ENCODE data around the gene SLC5A11.
A peak's percentile ranks its signal among the peaks of the same experiment; 100 is the strongest.
"Not testable (repeated sequence)": the region's sequence is repeated elsewhere in the genome, so short reads cannot be mapped to it uniquely, and the experiment has no call there.

Gene SLC5A11, protein sequence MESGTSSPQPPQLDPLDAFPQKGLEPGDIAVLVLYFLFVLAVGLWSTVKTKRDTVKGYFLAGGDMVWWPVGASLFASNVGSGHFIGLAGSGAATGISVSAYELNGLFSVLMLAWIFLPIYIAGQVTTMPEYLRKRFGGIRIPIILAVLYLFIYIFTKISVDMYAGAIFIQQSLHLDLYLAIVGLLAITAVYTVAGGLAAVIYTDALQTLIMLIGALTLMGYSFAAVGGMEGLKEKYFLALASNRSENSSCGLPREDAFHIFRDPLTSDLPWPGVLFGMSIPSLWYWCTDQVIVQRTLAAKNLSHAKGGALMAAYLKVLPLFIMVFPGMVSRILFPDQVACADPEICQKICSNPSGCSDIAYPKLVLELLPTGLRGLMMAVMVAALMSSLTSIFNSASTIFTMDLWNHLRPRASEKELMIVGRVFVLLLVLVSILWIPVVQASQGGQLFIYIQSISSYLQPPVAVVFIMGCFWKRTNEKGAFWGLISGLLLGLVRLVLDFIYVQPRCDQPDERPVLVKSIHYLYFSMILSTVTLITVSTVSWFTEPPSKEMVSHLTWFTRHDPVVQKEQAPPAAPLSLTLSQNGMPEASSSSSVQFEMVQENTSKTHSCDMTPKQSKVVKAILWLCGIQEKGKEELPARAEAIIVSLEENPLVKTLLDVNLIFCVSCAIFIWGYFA

DNA sequence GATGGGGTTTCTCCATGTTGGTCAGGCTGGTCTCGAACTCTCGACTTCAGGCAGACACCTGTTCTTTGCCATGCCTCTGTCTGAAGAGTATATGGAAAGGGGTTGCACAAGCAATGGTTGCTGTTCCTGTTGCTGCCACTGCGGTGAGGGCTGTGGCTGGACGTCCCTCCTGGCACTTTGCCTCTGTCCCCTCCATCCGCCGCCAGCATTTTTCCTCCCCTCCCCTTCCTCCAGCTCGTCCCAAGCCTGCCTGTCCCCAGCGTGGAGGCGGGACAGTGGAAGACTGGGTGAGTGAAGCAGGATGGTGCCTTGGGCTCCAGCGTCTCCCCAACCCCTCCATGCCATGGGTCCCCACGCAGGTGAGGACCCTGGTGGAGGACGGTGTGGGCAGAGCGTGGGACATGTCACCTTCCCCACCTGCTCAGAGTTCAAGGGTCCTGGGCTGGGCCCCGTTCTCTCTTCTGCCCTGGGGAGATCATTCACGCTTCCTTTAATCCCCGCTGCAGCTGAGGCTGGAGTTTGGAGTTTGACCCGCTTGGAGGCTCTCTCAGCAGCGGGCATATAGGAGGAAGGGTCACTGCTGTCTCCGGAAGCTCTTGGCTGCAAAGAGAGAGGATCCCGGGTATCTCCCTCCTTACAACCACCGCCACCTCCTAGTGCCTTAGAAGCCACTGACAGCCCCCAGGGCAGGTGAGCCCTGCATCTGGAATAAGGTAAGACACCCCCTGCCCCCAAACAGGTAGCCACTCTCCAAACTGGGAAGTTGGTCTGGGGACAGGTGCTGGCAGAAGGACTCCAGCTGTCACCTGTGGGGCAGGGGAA lies at the start of gene SLC5A11:
SLC5A11 (plus strand) TSS at position 238 of the 822 bp plus-strand sequence. CDS start 12,681 bp downstream, outside the sequence.
- DNase-seq, result no peak

DNA sequence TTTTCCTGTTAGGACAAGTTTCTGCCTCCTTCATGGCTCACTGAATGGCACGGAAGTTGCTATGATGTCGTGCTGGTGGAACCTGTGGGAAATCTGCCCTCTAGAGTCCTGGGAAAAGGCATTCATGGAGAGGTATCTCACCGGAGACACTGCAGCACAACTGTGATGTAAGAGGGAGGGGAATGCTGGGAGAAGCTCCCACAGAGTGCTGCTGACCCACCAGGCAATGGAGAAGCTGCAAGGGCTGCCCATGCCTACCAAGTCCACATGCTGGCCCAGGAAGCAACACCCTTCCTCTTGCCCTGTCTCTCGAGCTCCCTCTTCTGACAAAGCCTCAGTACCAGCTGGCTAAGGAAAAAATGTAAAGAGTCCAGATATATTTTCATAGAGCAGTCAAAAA lies 45.2 kb upstream of the SLC5A11 start:
- DNase-seq, result no peak

DNA sequence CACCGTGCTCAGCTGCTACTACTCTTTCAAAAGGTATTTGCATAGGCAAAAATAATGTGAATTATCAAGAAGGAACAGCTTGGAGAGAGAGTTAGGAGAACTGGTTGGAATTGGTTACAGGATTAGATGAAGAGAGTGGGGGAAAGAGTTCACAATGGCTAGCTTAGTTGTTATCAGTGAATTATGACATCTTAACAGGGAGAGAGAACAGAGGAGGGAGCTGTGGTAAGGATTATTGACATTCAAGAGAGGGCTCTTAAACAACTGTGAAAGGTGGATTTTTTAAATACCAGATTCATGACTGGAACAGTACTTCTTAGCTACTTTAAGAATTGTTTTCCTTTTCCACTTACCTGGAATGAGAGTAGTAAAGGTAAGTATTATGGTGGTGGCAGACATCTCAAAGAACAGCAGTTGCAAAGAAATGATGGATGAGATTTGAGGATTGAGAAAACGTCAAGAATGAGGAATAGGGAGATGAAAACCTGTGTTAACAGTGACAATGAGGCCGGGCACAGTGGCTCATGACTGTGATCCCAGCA lies 43.9 kb upstream of the SLC5A11 start:
- DNase-seq, result no peak

DNA sequence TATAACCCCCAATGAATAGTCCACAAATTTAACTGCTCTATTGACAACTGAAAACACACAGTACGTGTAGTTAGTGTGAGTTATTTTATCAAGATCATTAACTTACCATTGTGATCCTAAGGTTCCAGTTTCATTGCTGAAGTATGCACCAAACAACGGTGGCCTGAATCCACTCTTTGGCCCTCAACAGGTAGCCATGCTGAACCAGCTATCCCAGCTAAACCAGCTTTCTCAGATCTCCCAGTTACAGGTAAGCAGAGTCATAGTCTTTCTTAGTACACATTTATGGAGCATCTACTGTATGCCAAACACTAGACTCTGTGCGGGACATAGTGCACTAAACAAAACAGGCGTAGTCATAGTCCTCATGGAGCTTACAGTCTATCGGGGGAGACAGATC lies 40.3 kb upstream of the SLC5A11 start:
- DNase-seq, result no peak

DNA sequence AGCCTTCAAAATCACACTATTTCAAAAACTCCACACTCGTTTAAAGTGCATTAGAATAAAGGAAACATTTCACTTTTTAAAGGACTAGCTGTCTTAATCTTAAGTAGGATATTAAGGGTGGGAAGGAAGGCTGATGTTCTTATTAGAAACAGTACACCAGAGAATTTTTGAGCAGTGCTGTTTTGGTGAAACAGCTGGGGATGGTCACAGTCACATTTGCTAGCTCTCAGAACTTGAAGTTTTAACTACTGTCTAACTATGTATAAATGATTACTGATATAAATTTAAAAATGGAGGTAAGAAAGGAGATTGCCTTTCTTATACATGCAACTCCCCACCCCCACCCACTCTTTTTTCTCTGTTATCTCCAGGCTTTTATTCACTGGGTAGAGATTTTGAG lies 38.5 kb upstream of the SLC5A11 start:
- DNase-seq, result no peak

DNA sequence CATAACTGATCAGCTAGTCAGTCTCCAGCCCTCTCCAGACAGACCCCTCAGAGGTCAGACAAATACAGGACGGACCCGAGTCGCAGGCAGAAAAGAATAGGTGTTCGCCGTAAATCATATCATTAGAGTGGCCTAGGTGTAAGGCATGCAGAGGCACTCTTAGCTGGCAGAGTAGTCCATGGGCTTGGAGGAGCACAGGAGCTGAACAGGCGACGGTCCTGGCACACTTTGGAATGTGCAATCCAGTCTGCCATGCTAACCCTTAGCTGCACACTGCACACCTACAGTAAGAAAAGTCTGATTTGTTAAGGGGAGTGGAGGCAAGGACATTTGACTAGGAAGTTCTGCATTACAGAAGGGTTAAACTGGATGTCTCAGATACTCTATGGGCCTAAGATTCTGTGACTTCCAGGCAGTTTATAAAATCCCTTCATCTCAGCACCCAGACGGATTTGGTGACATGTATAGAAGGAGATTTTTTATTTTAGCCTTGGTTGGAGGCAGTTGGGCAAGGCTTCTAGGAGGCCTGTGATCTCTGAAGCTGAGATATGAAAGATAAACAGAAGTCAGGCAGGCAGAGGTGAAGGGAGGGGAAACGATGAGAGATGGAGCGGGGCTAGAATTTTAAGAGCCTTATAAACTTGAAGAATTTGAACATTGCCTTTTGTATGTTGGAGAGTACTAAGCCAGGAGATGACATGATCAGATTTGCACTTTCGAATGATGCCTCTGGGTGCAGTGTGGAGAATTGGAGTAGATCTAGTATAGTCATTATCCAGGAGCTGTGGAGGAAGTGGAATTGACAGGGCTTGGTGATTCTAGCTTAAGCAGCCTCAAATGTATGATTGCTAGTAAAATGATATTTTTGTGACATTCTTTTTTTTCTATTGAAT lies 34.6 kb upstream of the SLC5A11 start:
- no peak for DNase-seq

DNA sequence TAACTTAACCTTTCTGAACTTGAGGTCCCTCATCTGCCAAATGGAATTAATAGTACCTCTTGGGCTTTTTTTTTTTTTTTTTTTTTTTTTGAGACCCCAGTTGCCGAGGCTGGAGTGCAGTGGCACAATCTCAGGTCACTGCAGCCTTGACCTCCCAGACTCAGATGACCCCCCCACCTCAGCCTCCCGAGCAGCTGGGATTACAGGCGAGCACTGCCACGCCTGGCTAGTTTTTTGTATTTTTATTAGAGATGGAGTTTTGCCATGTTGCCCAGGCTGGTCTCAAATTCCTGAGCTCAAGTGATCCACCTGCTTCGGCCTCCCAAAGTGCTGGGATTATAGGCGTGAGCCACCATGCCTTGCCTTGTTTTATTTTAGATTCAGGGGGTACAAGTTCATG lies 33.0 kb upstream of the SLC5A11 start:
- DNase-seq, result not testable (repeated sequence)

DNA sequence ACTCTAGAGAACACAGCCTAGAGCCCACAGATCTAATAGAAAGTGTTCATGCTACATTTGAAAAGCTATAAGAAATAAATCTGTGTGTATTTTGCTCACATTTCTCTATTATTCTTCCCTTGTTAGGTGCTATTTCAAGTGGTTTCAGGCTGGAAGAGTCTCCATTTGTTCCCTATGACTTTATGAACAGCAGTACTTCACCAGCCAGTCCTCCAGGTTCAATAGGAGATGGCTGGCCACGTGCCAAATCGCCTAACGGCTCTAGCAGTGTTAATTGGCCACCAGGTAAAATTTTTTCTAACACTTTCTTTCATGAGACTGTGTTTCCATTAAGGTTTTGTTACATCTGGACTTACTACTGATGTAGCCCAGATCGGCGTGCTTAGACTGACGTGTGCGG lies 30.7 kb upstream of the SLC5A11 start:
- no peak for DNase-seq

DNA sequence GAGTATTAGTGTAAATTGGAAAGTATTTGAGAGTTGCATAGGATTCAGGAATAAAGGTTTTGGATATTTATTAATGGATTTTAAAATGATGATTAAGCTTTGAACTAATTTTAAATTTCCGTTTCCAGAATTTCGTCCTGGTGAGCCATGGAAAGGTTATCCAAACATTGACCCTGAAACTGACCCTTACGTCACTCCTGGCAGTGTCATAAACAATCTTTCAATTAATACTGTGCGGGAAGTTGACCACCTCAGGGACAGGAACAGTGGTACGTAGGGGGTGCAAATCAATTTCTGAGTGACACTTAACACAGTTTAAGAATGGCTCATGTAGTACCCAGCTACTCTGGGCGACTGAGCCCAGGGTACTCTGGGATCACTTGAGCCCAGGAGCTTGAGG lies 29.1 kb upstream of the SLC5A11 start:
- DNase-seq, result no peak

DNA sequence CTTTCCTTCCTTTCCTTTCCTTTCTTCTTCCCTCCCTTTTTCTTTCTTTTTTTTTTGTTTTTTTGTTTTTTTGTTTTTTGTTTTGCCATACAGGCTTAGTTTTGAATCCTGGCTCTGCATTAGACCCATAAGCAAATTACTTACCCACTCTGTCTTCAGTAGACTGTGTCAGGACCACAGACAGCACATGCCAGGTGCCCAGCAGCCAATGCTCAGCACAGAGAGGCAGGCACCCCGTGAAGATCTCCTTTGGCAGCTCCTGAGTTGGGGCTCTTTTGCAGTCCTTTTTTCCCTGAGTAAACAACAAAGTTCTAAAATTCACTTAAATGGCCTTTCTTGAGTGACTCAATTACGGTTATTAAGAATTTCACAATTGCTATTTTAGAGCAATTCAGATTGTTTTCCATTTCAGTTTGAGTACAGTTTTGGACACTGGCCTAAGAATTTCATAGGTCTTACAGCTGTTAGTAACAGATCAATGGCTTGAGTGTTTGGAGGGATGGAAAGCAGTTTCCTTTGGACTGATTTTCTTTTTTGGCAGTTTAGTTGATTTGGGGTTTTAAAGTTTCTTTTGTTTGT lies 26.2 kb upstream of the SLC5A11 start:
- no peak for DNase-seq

DNA sequence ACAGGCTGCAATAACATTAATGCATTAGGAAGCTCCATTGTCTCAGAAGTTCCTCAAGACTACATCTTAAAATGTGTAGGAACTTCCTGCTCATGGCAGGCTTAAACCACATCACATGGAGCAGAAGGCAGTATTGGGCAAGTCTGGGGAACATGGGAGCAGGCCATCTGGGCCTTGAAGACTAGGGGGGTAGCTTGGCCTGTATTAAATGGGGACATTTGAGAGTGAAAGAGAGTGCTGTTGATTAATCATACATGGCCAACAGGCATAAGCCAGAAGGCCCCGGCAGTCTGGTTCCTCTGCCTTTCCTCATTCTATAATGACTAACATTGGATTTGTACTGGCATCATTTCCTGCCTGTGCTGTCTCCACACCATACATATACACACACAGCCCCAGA lies 25.2 kb upstream of the SLC5A11 start:
- DNase-seq, result peak in 1 of 6 experiments; percentile 24

DNA sequence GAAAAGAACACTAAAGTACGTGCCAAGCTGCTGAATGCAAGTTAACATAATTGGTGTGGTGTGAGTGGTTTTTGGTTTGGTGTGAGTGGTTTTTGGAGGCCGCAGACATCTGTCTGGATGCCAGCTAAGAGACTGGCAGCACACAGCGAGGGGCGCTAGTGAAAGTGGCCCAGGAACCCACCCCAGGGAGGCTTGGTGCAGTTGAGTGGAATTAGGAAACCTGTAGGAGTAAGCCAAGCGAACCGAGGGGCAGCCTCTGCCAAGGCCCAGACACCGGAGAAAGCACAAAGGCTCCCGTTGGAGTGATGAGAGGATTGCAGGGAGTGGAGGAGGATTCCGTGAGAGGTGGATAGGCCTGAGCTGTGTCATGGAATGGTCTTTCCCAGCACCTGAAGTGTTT lies 24.6 kb upstream of the SLC5A11 start:
- DNase-seq, result no peak

DNA sequence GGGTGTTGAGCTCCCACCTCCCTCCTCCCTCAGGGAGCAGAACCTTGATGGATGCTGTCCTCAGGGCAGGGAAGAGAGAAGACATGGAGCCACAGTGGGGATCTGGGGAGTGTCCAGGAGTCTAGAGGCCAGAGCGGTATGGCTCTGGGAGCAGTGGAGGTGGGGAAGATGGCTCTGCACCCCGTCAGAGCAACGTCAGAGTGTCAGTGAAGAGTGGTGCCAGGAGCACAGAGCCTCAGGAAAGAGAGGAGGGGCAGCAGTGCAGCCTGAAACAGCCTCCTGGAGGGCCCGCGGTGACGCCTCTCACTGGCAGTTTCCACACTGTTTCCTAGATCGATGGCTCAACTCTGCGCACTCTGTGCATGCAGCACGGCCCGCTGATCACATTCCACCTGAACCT lies 23.2 kb upstream of the SLC5A11 start:
- DNase-seq, result no peak

DNA sequence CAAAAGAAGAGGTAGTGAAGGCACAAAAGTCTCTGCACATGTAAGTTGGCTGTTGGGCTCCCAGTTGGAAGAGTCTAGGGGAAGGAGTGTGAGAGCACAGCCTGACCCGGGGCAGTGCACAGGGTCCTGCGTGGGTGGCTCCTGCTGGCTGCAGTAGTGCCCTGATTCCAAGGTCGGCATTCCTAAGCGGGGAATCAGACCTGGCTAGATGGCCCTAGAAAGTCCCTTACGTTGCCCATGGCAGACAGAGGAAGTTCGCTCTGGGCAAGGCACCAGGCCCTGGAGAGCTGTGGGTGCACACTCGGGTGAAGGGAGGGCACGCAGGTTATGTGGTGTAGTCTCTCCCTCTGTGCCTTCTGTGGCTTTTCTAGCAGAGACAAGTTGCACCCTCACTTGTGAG lies 22.8 kb upstream of the SLC5A11 start:
- no peak for DNase-seq

DNA sequence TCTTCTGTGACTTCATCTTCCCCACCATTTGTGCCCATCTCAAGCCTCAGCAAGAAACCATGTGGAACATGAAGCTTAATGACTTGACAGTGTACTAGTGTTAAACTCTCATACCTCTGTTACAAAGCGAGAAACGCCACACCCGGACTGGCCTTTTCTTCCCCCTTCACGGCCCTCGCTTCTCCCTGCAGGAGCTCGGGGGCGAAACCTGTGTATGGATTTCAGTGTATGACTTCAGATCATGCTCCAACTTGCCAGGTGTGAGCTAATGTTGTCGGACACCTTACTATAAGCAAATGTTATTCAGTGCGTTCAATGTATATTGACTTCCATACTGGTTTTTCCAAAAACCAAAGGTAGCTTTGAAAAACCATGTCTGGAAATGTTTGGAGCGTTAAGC lies 20.1 kb upstream of the SLC5A11 start:
- no peak for DNase-seq

DNA sequence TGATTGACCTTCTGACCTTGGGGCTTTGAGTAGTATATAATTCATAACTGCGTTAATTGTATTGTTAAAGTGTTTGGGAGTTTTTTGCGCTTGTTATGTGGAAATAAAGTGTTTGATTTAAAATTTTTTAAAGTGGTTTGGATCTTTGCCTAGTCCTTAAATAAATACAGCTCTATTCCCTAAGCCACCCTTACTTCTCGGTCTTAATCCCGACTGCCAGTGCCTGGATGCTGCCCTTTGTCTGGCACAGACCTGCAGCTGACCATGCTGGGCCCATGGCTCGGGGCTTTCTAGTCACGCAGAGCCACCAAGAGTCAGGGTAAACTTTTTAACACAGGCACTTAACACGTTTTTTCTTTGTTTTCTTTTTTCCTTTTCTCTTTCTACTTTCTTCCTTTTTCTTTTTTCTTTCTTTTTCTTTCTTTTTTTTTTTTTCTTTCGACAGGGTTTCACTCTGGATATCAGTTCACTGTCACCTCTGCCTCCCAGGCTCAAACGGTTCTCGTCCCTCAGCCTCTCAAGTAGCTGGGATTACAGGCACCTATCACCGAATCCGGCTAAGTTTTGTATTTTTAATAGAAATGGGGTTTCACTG lies 19.6 kb upstream of the SLC5A11 start:
- DNase-seq, result no peak

DNA sequence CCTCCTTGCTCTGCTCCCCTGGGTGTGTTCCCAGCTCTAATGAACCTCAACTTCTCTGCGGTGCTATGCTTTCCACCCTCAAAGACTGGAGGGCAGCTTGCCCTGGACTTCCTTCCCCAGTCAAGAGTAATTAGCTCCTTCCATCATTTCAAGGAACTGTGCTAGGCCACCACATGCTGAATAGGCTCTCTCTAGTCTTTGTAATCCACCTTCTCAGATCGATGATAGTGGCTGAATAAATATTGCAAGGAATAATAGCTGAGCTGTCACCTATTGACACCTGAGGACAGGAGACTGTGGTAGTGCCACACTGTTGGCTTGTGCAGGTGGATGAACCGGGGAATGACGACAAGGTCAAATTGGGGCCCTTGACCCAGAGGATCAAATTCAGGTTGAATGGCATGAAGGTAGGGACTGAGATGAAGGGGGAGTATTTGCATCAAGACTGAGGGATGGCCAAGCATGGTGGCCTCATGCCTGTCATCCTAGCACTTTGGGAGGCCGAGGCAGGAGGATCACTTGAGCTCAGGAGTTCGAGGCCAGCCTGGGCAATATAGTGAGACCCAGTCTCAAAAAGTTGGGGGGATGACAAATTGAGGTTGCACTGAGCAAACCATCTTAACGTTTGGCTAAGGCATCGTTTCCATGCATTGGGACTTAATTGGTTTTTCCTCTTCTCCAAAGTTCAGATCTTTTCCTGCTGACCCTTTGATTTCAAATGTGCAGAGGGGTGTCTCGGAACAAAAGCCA lies 18.8 kb upstream of the SLC5A11 start:
- DNase-seq, result no peak

DNA sequence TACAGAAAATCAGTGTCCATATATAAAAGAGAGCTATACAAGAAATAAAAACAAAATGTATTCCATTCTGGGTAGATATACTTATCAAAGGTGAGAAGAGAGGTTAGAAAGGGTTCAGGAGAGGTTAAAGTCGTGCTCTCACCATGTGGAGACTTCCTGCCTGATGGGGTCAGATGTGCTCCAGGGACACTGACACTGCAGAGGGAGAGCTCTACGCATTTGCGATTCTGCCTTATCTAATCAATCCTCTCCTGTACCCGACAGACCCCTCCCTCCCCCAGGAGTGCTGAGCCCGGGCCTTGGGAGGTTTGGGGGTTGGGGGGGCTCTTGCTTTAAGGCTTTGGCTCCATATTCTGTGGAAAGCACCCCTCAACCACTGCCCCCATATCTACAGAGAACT lies 16.6 kb upstream of the SLC5A11 start:
- DNase-seq, result no peak

DNA sequence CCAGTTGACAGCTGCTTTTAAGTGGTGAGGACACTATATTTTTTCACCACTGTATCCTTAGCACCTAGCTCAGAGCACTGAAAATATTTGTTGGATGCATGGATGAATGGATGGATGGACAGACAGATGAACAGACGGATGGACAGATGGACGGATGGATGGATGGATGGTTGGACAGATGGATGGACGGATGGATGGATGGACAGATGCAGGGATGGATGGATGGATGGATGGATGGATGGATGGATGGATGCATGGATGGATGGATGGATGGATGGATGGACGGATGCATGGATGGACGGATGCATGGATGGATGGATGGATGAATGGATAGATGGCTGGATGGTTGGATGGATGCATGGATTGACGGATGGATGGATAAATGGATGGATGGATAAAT lies 12.4 kb upstream of the SLC5A11 start:
- DNase-seq, result no peak

DNA sequence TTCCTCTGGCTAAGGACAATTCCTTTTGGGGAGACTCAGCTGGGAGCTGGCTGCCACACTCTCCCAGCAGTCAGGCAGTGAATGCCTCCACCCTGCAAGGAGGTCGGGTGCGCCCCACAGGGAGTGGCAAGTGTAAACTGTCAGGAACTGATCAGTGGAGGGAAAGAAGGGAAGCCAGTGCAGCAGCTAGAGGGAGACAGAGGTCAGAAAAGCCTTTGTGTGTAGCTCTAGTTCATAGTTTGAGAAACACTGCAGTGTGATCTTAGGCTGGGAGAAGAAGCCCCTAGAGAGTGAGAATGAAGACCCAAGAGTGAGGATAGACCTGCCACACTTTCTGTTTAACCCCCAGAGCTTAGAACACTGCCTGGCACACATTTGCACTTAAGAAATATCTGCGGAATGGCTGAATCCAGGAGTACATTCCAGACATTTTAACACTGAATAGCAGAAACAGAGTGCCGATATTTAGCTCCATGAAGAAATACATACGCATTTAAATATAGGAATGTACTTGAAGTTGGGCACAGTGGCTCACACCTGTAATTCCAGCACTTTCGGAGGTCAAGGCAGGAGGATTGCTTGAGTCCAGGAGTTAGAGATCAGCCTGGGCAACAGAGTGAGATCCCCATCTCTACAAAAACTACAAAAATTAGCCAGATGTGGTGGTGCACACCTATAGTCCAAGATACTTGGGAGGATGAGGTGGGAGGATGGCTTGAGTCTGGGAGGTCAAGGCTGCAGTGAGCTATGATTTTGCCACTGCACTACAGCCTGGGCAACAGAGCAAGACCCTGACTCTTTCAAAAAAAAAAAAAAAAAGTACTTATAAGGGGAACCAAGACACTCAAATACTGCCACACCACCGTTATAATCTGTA lies 11.1 kb upstream of the SLC5A11 start:
- no peak for DNase-seq
